HCT116 (cell line): ENCODE results near the gene ZNF789. TPM values are rescaled to one million over a fixed set of nuclear protein-coding genes. Genes with fewer than 3 reads are reported as not detected.

ENCODE experiments used
- ATAC-seq: fragments of 200-7000 bp; cut with Tn5 transposase; 2 replicates; pipeline ENCODE4 v1.9.1; 2020; ENCODE audit warnings: mild to moderate bottlenecking, moderate library complexity
- BruUV-seq: library from RNA; stranded (reverse); fragments of 400-500 nt; replicated peaks from 2 replicates; lab custom pipeline; 2021; lab: Mats Ljungman, UMichigan
- CTCF ChIA-PET: fragments of 300-600 bp; sonication (Branson Sonifier 250); formaldehyde crosslinking; loops from one replicate; lab custom pipeline; 2021; ENCODE audit warnings: antibody characterized with exemption; lab: Charles Lee
- POLR2A ChIA-PET: fragments of 300-600, 350-600 bp; sonication (Branson Sonifier 250); formaldehyde crosslinking; loops from one replicate; lab custom pipeline; 2021; ENCODE audit warnings: antibody characterized with exemption; lab: Charles Lee
- RAD21 ChIA-PET, 2 experiments: fragments of 300-600 bp; sonication (Branson Sonifier 250); formaldehyde crosslinking; loops; one replicate each; lab custom pipeline; 2023; ENCODE audit warnings: low total read pairs in 2 of 2; ENCODE audit not compliant: uncharacterized antibody in 2 of 2, unreplicated experiment in 2 of 2, low non-redundant PET in 1 of 2; lab: Charles Lee
- DNase-seq: peaks from one replicate; pipeline ENCODE4 v3.0.0-alpha.2; 2010; ENCODE audit warnings: low read depth, low spot score
- H2AFZ ChIP-seq: fragments of 200-600 bp; shearing (Covaris generic), sonication (generic); 2 replicates; pipeline ENCODE4 v1.6.1; 2017; ENCODE audit warnings: low read depth, mixed run types, mixed read lengths, antibody characterized with exemption, low read length; ENCODE audit not compliant: poor library complexity, severe bottlenecking
- H3K27ac ChIP-seq: 2 replicates; pipeline ENCODE4 v1.5.1; 2012; ENCODE audit warnings: low read depth, low read length
- H3K27me3 ChIP-seq: fragments of 200-600 bp; sonication (generic); 2 replicates; pipeline ENCODE4 v1.6.1; 2016; ENCODE audit warnings: mixed run types, low read length, mixed read lengths; ENCODE audit not compliant: insufficient read depth
- H3K36me3 ChIP-seq, 2 experiments: fragments of 200-500 bp in 1 of 2; fragments of 200-600 bp in 1 of 2; sonication (Bioruptor generic) in 1 of 2; sonication (generic) in 1 of 2; 2 replicates each; pipeline versions ENCODE4 v1.5.1 to v1.6.1; 2014 to 2016; ENCODE audit warnings: low read length in 2 of 2, inconsistent platforms in 1 of 2, mixed read lengths in 1 of 2, mixed run types in 1 of 2; ENCODE audit not compliant: insufficient read depth in 2 of 2, control insufficient read depth in 1 of 2
- H3K4me1 ChIP-seq, 2 experiments: fragments of 200-600 bp in 1 of 2; sonication (generic) in 1 of 2; 2 replicates each; pipeline versions ENCODE4 v1.5.1 to v1.6.1; 2012 to 2017; ENCODE audit warnings: low read length in 2 of 2, inconsistent platforms in 1 of 2, mild to moderate bottlenecking in 1 of 2, mixed read lengths in 1 of 2, mixed run types in 1 of 2, moderate library complexity in 1 of 2; ENCODE audit not compliant: insufficient read depth in 2 of 2, control insufficient read depth in 1 of 2
- H3K4me2 ChIP-seq: fragments of 200-600 bp; sonication (generic); 2 replicates; pipeline ENCODE4 v1.6.1; 2017; ENCODE audit warnings: mixed run types, low read length, mixed read lengths
- H3K4me3 ChIP-seq, 2 experiments: fragments of 200-600 bp in 1 of 2; sonication (generic) in 1 of 2; replicated peaks in 1 of 2; 2 replicates each; pipeline ENCODE4 v1.5.1; 2011 to 2016; ENCODE audit warnings: low read length in 2 of 2, control low read depth in 1 of 2, low read depth in 1 of 2, mild to moderate bottlenecking in 1 of 2, mixed read lengths in 1 of 2, mixed run types in 1 of 2
- H3K79me2 ChIP-seq: fragments of 200-600 bp; sonication (generic); 2 replicates; pipeline ENCODE4 v1.6.1; 2017; ENCODE audit warnings: mild to moderate bottlenecking, mixed run types, low read length, moderate library complexity, mixed read lengths; ENCODE audit not compliant: insufficient read depth
- H3K9ac ChIP-seq: fragments of 200-600 bp; sonication (generic); 2 replicates; pipeline ENCODE4 v1.6.1; 2016; ENCODE audit warnings: low read length, mixed read lengths
- H3K9me2 ChIP-seq: fragments of 200-600 bp; sonication (generic), shearing (Covaris generic); 2 replicates; pipeline ENCODE4 v1.6.1; 2017; ENCODE audit warnings: mixed run types, mild to moderate bottlenecking, moderate library complexity; ENCODE audit not compliant: insufficient read depth
- H3K9me3 ChIP-seq, 2 experiments: fragments of 200-500 bp in 1 of 2; fragments of 200-600 bp in 1 of 2; sonication (Bioruptor generic) in 1 of 2; sonication (generic) in 1 of 2; 2 replicates each; pipeline ENCODE4 v1.6.1; 2014 to 2017; ENCODE audit warnings: low read length in 2 of 2, mixed read lengths in 2 of 2, inconsistent platforms in 1 of 2, low read depth in 1 of 2, mild to moderate bottlenecking in 1 of 2, mixed run types in 1 of 2, moderate library complexity in 1 of 2; ENCODE audit not compliant: control insufficient read depth in 1 of 2, insufficient read depth in 1 of 2
- H4K20me1 ChIP-seq: fragments of 200-600 bp; sonication (generic), shearing (Covaris generic); 2 replicates; pipeline ENCODE4 v1.6.1; 2017; ENCODE audit warnings: mixed run types, mild to moderate bottlenecking, moderate library complexity; ENCODE audit not compliant: insufficient read depth
- CBX3 ChIP-seq: IDR thresholded peaks from 2 replicates; pipeline ENCODE4 v1.6.1; 2012; ENCODE audit warnings: low read depth
- CEBPB ChIP-seq: IDR thresholded peaks from 2 replicates; pipeline ENCODE4 v1.6.1; 2012; ENCODE audit warnings: low read depth
- RAD21 ChIP-seq: IDR thresholded peaks from 2 replicates; pipeline ENCODE4 v1.6.1; 2012; ENCODE audit warnings: low read depth, mild to moderate bottlenecking
- REST ChIP-seq: IDR thresholded peaks from 2 replicates; pipeline ENCODE4 v1.6.1; 2012; ENCODE audit warnings: low read depth
- SIN3A ChIP-seq: IDR thresholded peaks from 2 replicates; pipeline ENCODE4 v1.6.1; 2012; ENCODE audit warnings: low read depth
- SRF ChIP-seq: IDR thresholded peaks from 2 replicates; pipeline ENCODE4 v1.6.1; 2012; ENCODE audit warnings: low read depth
- TCF7L2 ChIP-seq: IDR thresholded peaks from 2 replicates; pipeline ENCODE4 v1.7.0; 2011; ENCODE audit warnings: borderline replicate concordance, inconsistent platforms; ENCODE audit not compliant: insufficient read depth, insufficient read length; ENCODE audit errors: extremely low read depth
- ZFX ChIP-seq: fragments of 450-650 bp; IDR thresholded peaks from 2 replicates; pipeline ENCODE4 v1.6.1; 2017
- ZNF274 ChIP-seq: fragments of 200-500 bp; sonication (Bioruptor generic); IDR thresholded peaks from 2 replicates; pipeline ENCODE4 v1.6.1; 2014; ENCODE audit warnings: mild to moderate bottlenecking, low read depth, low read length, inconsistent platforms
- intact Hi-C: fragments of 100-400 bp; cut with micrococcal nuclease; formaldehyde crosslinking; loops from 2 replicates; pipeline ENCODE4 v1.10.0; 2022
- total RNA-seq: library from RNA; stranded (reverse); gene quantifications from one replicate; pipeline ENCODE4 v1.2.1, GENCODE V29; 2021; ENCODE audit not compliant: unreplicated experiment

ZNF789 gene
- total RNA-seq, 1 experiment from 2014 or later = 8.2 TPM

- ATAC-seq (no peak), DNase-seq (no peak)
- Histone ChIP-seq H3K27me3 (no peaks in the 10 kb centered on the region), H3K9me3 (no peaks in the 10 kb centered on the region)
- POLR2A ChIA-PET = no interaction called here
- TF ChIP-seq ZNF274 = no peak
- TF ChIP-seq, all 23 proteins: peak for 0
- intact Hi-C loops = no loop called here
- no TSS peak for BruUV-seq
- Histone ChIP-seq H3K4me1 (no peaks in the 10 kb centered on the region), H3K4me3 (no peak overlapping the region), H3K79me2 (peaks cover 32% of the 10 kb centered on the region; the same call in 1 of the 2 replicates), H3K36me3 (peaks cover 37 to 63% of the 10 kb centered on the region in 2 experiments; a peak in 3 of 4 replicates), H3K4me2 (no peak overlapping the region), H3K9me2 (no peaks in the 10 kb centered on the region), H3K27ac (no peak overlapping the region), H2AFZ (no peak overlapping the region), H4K20me1 (no peaks in the 10 kb centered on the region), H3K9ac (no peak overlapping the region)
- CTCF ChIA-PET = no interaction called here
- RAD21 ChIA-PET = no interaction called here
Measured at GRCh38 chr7:99453105-99453504, 19.6 kb upstream of the ZNF789 start.

- Histone ChIP-seq H3K4me2 (no peak overlapping the region), H4K20me1 (peaks cover 11% of the 10 kb centered on the region; the same call in 1 of the 2 replicates), H3K4me3 (no peak overlapping the region), H3K27me3 (no peaks in the 10 kb centered on the region), H3K36me3 (peaks cover 31 to 71% of the 10 kb centered on the region in 2 experiments), H3K79me2 (peaks cover 50% of the 10 kb centered on the region), H3K9me3 (no peaks in the 10 kb centered on the region), H3K4me1 (no peaks in the 10 kb centered on the region), H2AFZ (no peak overlapping the region), H3K27ac (no peak overlapping the region), H3K9ac (no peak overlapping the region), H3K9me2 (no peaks in the 10 kb centered on the region)
- intact Hi-C loops = no loop called here
- RAD21 ChIA-PET = no interaction called here
- ATAC-seq (no peak), DNase-seq (no peak)
- POLR2A ChIA-PET = no interaction called here
- CTCF ChIA-PET = no interaction called here
- BruUV-seq = no TSS peak
- TF ChIP-seq CEBPB = no peak
- TF ChIP-seq ZNF274 = no peak
- TF ChIP-seq CBX3 = no peak
- TF ChIP-seq REST = no peak
- TF ChIP-seq SIN3A = no peak
- TF ChIP-seq ZFX = no peak
- no peak for TF ChIP-seq RAD21
- TF ChIP-seq SRF = no peak
- no peak for TF ChIP-seq TCF7L2
Measured at GRCh38 chr7:99455874-99456273, 16.8 kb upstream of the ZNF789 start.
